HG02981 (cell line): Measurements from ENCODE around the gene ZBTB16.

Source experiments
- ATAC-seq: cut with Tn5 transposase; IDR thresholded peaks from one replicate; pipeline ENCODE4 v1.9.1; 2021; ENCODE audit warnings: mild to moderate bottlenecking, moderate library complexity; ENCODE audit not compliant: unreplicated experiment

ZBTB16 gene

DNA sequence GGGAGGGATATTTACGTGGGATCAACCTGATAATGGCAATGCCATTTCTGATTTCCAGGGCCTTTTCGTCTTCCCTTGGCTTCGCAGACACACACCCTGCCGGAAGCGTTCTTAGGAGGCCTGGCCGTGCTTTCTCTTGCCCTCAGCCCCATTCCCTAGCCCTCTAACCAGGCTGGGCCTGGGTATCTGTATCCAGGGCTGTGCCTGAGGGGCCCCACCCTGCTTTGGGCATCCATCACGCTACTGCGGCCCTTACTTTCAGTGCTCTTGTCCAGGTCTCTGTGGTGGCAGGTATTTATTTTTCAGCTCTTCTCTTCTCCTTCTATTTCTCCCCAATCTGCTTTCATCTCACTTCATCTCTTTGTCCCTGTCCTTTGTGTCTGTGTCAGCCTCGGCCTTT is 105.0 kb downstream of the ZBTB16 start:
- ATAC-seq: no peak

GRCh38 chr11:114165326-114166230 is 106.1 kb downstream of the ZBTB16 start:
- ATAC-seq: no peak

- no peak for ATAC-seq
These were observed 106.9 kb downstream of the ZBTB16 start for GRCh38 chr11:114166362-114166761.

DNA sequence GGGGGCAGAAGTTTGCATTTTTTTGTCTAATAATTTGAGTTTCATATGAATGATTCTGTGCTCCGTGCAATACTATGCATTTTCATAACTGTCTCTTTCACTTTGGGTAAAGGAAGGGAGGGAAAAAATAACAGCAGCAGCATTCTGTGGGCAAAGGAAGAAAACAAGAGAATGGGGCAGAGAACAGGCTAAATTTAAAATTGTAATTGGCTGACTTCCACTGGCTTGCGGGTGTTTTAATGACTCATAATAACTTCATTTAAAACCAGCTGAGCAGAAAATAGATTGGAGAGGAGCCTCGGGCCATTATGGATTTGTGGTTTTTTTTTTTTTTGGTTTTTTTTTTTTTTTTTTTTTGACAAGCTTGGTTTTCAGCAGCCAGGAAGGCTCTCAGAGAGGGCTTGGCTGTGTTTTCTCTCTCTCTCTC is 107.4 kb downstream of the ZBTB16 start:
- ATAC-seq: no peak

GRCh38 chr11:114167355-114167754 is 107.8 kb downstream of the ZBTB16 start:
- ATAC-seq: no peak

DNA sequence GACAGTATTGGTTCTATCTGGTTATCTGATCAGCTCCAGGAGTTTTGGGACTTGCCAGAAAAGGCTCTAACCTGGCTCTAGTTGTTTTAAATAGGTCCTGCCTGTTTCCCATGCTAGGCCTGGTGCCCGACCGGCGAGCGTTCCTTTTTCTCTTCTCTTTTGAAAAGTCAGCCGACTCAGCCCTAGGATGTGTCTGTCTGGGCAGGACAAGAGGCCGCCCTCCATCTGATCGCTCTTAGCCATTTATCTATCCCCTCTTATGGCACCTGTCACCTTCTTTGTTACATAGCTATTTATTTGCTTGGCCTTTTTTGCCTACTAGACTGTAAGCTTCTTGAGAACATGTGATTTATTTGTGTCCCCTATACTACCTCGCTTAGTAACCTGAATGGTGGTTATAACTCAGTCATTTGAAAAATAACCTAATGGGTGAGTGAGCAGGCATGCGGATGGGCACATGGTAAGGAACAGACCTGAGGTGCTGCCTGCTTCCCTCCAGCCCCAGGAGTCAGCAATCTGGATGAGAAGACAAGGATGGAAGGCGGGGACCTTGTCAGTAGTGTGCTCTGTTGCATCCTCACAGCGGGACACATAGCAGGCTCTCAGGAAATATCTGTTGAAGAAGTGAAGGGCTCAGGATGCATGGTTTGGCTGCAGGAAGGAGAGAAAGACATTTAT is 108.4 kb downstream of the ZBTB16 start:
- ATAC-seq: no peak

GRCh38 chr11:114168691-114169090 is 109.2 kb downstream of the ZBTB16 start:
- ATAC-seq: no peak

DNA sequence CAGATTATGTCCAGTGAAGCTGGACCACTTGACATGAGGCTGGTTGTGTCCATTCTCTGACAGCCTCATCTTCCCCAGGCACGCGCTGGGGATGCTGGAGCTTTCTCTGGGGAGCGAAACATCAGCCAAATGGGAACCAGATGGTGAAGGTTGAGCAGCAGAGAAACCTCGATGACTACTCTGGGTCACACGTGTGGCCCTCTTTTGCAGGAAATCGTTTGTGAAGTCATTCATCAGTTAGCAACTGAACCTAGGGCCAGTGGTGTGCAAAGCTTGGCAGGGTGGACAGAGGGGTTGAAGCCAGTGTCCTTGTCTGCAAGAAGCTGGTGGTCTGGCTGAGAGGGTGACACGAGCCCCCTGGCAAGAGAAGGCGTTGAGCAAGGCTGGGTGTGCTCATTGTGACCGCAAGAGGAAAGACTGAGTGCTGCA is 109.8 kb downstream of the ZBTB16 start:
- ATAC-seq: no peak

- ATAC-seq: no peak
These were observed 110.3 kb downstream of the ZBTB16 start for GRCh38 chr11:114169821-114170220.

DNA sequence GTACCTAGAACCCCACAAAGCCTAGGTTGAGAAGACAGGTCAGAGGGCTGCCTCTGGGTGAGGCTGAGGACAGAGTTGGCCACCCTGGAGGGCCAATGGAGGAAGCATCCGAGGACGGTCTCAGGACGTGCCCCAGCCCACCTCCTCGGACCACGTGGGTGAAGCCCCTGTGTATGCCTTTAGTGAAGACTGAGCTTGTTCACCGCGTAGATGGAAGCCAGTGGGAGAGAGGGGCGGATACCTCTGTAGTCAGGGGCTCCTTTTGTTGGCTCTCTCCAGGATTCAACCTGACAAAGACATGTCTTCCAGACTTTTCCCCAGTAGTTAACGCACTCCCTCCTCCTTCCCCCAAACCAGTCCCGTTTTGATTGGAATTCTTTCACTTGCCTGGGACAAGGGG is 110.7 kb downstream of the ZBTB16 start:
- no peak for ATAC-seq

GRCh38 chr11:114171257-114172054 is 111.9 kb downstream of the ZBTB16 start:
- ATAC-seq: no peak

- ATAC-seq: no peak
These were observed 112.7 kb downstream of the ZBTB16 start for GRCh38 chr11:114172055-114172861.

DNA sequence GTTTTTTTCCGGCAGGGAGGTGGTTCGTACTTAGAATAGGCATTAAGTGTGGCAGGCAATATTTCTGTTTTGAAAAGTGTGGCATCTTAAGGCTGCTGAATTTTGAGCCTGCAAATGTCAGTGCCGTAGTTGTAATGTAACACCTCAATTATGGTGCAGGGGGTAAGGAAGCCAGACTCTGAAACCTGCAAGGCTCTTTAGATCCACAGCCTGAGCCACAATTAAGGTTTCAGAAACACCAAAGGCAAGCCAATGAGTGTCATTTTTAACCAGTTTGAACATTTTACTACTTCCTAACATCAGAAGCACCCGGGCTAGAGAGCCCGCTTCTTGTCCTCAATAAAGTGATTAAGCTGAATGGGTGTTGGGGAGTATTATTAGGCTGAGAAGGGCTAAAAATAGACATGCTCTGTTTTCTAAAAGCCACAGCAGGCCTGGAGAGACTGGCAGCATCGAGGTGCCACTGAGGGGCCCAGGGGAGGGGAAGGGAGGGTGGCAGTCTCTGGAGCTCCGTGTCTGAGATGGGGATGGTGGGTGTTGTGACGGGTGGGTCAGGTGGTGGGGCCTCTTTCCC is 113.4 kb downstream of the ZBTB16 start:
- no peak for ATAC-seq

DNA sequence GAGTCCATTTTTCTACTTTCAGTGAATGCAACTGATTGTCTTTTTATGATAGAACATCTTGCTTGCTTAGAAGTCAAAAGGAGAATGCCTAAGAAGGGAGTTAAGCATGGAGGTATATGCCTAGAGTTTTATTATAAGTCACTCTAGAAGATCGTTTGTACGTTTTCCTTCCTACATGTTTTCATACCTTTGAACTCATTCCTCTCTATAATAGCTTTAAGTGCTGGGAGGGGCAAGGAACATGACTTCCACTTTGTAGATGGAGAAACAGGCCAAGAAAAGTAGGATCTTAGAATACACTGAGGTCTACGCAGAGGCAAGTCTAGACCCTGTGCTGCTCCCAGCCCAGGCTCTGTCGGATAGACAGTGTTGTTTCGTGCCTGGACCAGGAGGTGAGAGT is 114.3 kb downstream of the ZBTB16 start:
- no peak for ATAC-seq

GRCh38 chr11:114174712-114175495 is 115.4 kb downstream of the ZBTB16 start:
- ATAC-seq: no peak

DNA sequence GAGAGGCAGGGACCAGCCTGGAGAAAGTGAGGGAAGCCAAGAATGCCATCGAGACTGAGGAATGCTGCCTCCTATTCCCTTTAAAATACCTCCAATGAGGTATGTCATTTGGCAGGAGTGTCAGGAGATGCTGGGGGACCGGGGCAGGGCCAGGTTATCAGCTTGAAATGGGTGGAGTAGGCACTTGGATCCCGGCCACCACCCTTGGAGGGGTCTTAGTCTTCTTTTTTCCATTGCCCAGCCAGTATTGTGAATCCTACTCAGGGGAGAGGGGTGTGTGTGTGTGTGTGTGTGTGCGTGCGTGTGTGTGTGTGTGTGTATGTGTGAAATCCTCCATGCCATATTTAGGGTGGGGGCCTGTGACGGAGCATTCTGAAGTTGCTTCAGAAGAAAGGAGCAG is 116.2 kb downstream of the ZBTB16 start:
- ATAC-seq: no peak

DNA sequence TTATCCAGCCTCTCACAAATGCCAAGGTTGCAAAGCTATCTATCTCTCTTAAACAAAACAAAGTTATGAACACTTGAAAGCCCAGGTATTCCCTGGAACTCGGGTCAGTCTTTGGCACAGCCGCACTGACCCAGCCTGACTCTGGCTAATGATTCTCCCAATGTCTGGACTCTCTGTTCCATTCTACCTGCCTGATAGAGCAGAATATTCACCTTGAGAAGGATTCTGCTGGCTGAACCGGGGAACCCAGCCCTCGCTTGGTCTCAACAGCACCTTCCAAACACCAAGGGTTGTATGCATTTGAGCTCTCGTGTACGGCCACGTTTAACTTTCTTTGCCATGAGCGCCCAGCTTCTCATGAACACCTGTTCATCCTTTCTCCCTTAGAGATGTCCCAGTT is 116.8 kb downstream of the ZBTB16 start:
- ATAC-seq: no peak

GRCh38 chr11:114178656-114179055 is 119.1 kb downstream of the ZBTB16 start:
- ATAC-seq: no peak

DNA sequence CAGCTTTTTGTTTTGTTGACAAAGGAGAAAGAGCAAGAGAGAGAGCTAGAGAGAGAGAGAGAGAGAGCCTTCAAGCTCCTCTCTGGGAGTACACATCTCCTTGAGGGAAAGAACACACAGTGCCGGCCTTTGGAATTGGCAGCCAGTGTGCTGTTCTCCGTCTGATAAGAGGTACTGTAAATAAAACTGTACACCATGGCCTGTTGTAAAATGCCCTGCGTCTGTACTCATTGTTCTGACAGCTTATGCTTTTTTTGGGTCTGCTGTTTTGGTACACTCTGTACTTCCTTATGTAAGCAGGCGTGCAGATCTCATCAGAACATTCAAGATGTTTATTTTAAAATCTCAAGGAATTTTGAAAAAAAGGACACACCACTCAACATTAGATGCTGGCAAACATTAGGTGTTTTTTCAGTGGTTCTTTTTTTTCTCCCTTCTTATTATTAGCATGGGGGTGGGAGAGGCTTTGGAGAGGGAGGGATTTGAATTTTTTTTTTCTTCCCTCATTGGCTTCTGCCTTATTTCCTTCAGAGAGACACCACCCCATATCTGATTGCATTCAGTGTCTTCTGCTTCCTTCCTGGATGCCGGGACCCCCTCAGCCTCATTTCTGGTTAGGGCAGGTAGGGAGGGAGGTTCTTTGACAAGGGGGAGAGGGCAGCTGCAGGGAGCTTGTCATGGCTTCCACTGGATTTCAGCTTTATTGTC is 119.9 kb downstream of the ZBTB16 start:
- ATAC-seq: no peak
